B cell (primary cell): ENCODE measurements around the gene MIS18BP1. TPM values are rescaled to one million over a fixed set of nuclear protein-coding genes. Genes with fewer than 3 reads are reported as not detected.

ENCODE experiments used
- ATAC-seq: fragments of 200-7000 bp; cut with Tn5 transposase; one replicate; pipeline ENCODE4 v1.10.0; 2021; ENCODE audit warnings: low read depth, mild to moderate bottlenecking, moderate number of reproducible peaks, moderate library complexity
- CTCF ChIA-PET: fragments of 350-600 bp; sonication (Branson Sonifier 250); formaldehyde crosslinking; loops from one replicate; lab custom pipeline; 2021; ENCODE audit warnings: antibody characterized with exemption, inconsistent platforms; lab: Charles Lee
- POLR2A ChIA-PET: fragments of 350-600 bp; sonication (Branson Sonifier 250); formaldehyde crosslinking; loops from one replicate; lab custom pipeline; 2021; ENCODE audit warnings: antibody characterized with exemption; lab: Charles Lee
- DNase-seq: peaks from one replicate; pipeline ENCODE4 v3.0.0; 2013
- H2AFZ ChIP-seq: 2 replicates; pipeline ENCODE4 v1.6.1; 2012; ENCODE audit warnings: mild to moderate bottlenecking, low read depth, low read length; ENCODE audit not compliant: insufficient read depth, poor library complexity, severe bottlenecking
- H3K27ac ChIP-seq, 2 donors: 1 replicate in 1 of 2; 2 replicates in 1 of 2; pipeline ENCODE4 v1.5.1; 2012 to 2013; ENCODE audit warnings: low read length in 2 of 2, mild to moderate bottlenecking in 2 of 2, moderate library complexity in 1 of 2
- H3K27me3 ChIP-seq, 4 experiments: fragments of 200-600 bp in 1 of 4; sonication (generic) in 1 of 4; replicated peaks in 1 of 4; 1 replicate in 2 of 4; 2 replicates in 2 of 4; pipeline versions ENCODE4 v1.6.1 to v1.7.0; 2013 to 2016; ENCODE audit warnings: low read length in 3 of 4, mild to moderate bottlenecking in 2 of 4, mixed read lengths in 1 of 4, moderate library complexity in 1 of 4; ENCODE audit not compliant: insufficient read depth in 4 of 4, control insufficient read depth in 3 of 4; ENCODE audit errors: control extremely low read depth in 1 of 4
- H3K36me3 ChIP-seq, 2 experiments: replicated peaks in 1 of 2; 1 replicate in 1 of 2; 2 replicates in 1 of 2; pipeline versions ENCODE4 v1.6.1 to v1.7.1; 2013; ENCODE audit warnings: low read length in 1 of 2; ENCODE audit not compliant: insufficient read depth in 2 of 2, control insufficient read depth in 1 of 2; ENCODE audit errors: control extremely low read depth in 1 of 2, extremely low read depth in 1 of 2
- H3K4me1 ChIP-seq, 2 donors: fragments of 200-600 bp in 1 of 2; sonication (generic) in 1 of 2; 1 replicate in 1 of 2; 2 replicates in 1 of 2; pipeline versions ENCODE4 v1.5.1 to v1.6.1; 2013 to 2017; ENCODE audit warnings: low read length in 2 of 2; ENCODE audit not compliant: control insufficient read depth in 2 of 2, insufficient read depth in 2 of 2
- H3K4me2 ChIP-seq: replicated peaks from 2 replicates; pipeline ENCODE3; 2012; ENCODE audit warnings: mild to moderate bottlenecking, low read depth, low read length; ENCODE audit not compliant: poor library complexity, severe bottlenecking
- H3K4me3 ChIP-seq, 5 experiments: fragments of 200-600 bp in 1 of 5; sonication (generic) in 1 of 5; 1 replicate in 3 of 5; 2 replicates in 2 of 5; pipeline versions ENCODE4 v1.5.1 to v1.7.0; 2011 to 2016; ENCODE audit warnings: low read length in 4 of 5, mild to moderate bottlenecking in 4 of 5, low read depth in 2 of 5, control low read depth in 1 of 5, moderate library complexity in 1 of 5; ENCODE audit not compliant: insufficient read depth in 1 of 5; ENCODE audit errors: control extremely low read depth in 1 of 5, extremely low read depth in 1 of 5
- H3K79me2 ChIP-seq: fragments of 200-600 bp; sonication (generic); one replicate; pipeline ENCODE4 v1.6.0; 2016; ENCODE audit warnings: low read length; ENCODE audit not compliant: control insufficient read depth, insufficient read depth
- H3K9ac ChIP-seq: fragments of 200-600 bp; sonication (generic); 2 replicates; pipeline ENCODE4 v1.6.1; 2017; ENCODE audit warnings: mild to moderate bottlenecking, low read length, moderate library complexity
- H3K9me3 ChIP-seq, 3 donors: one replicate each; pipeline versions ENCODE4 v1.6.1 to v1.7.1; 2013; ENCODE audit warnings: low read length in 2 of 3; ENCODE audit not compliant: control insufficient read depth in 2 of 3, insufficient read depth in 1 of 3; ENCODE audit errors: control extremely low read depth in 1 of 3
- H4K20me1 ChIP-seq: 2 replicates; pipeline ENCODE4 v1.6.0; 2012; ENCODE audit warnings: mild to moderate bottlenecking, low read length; ENCODE audit not compliant: insufficient read depth, control insufficient read depth, poor library complexity, severe bottlenecking
- H3K27ac Mint-ChIP-seq: one replicate; pipeline ENCODE4 v1.8.0; 2021; ENCODE audit warnings: mixed read lengths
- H3K27me3 Mint-ChIP-seq: one replicate; pipeline ENCODE4 v1.8.0; 2021; ENCODE audit warnings: mixed read lengths
- H3K4me1 Mint-ChIP-seq: one replicate; pipeline ENCODE4 v1.8.0; 2021; ENCODE audit warnings: mixed read lengths
- H3K4me3 Mint-ChIP-seq: one replicate; pipeline ENCODE4 v1.8.0; 2021; ENCODE audit warnings: mixed read lengths
- H3K9me3 Mint-ChIP-seq: one replicate; pipeline ENCODE4 v1.8.0; 2022; ENCODE audit warnings: mixed read lengths; ENCODE audit not compliant: insufficient read depth
- CTCF ChIP-seq: fragments of 200-600 bp; IDR thresholded peaks from one replicate; pipeline ENCODE4 v1.8.0; 2022; ENCODE audit warnings: antibody characterized with exemption, mild to moderate bottlenecking
- EZH2 ChIP-seq: IDR thresholded peaks from 2 replicates; pipeline ENCODE4 v1.6.1; 2012; ENCODE audit warnings: borderline replicate concordance, low read depth, mild to moderate bottlenecking, moderate library complexity, low read length; ENCODE audit not compliant: insufficient read depth, poor library complexity, severe bottlenecking
- WGBS: methylation state at CpG from one replicate; pipeline ENCODE4 v1.1.5; 2013; ENCODE audit warnings: missing lambda C conversion rate; ENCODE audit not compliant: insufficient coverage; 5-methylcytosine and 5-hydroxymethylcytosine counted together
- intact Hi-C: fragments of 100-400 bp; cut with micrococcal nuclease; formaldehyde crosslinking; loops from one replicate; pipeline ENCODE4 v1.10.0; 2022
- polyA minus RNA-seq: library from RNA; depleted of rRNA, polyadenylated mRNA; stranded (reverse); fragments of >200 nt; gene quantifications from 2 replicates; pipeline ENCODE4 v1.2.3, GENCODE V29; 2012
- polyA plus RNA-seq: library from polyadenylated mRNA; depleted of rRNA; stranded (reverse); fragments of >200 nt; gene quantifications from 2 replicates; pipeline ENCODE4 v1.2.3, GENCODE V29; 2012
- total RNA-seq, 2 donors: library from RNA; stranded (reverse); fragments of 120-200 nt in 1 of 2; gene quantifications; 1 replicate in 1 of 2; 2 replicates in 1 of 2; pipeline versions ENCODE4 v1.2.3 to v1.2.4, GENCODE V29; 2013 to 2022

The MIS18BP1 gene
- total RNA-seq (85.5 and 92.5 TPM in 2 replicates), polyA plus RNA-seq (30.0 and 40.5 TPM in 2 replicates), polyA minus RNA-seq (32.0 and 33.9 TPM in 2 replicates)
- 109 TPM for total RNA-seq (2013)

- H3K27me3 ChIP-seq = no peaks in the 10 kb centered on the region
- H3K9me3 Mint-ChIP-seq = peaks cover 7% of the 10 kb centered on the region
- peaks cover 8% of the 10 kb centered on the region for H4K20me1 ChIP-seq
- TF ChIP-seq EZH2 = no peak
- peak; percentile 78 for TF ChIP-seq CTCF
- H3K4me2 ChIP-seq = peak within 1 kb of the TSS; percentile 88
- H3K4me1 ChIP-seq = peaks cover 29 to 30% of the 10 kb centered on the region in 2 donors
- H3K4me3 ChIP-seq = peak within 1 kb of the TSS; percentile 85 to 97 (median 94)
- peak within 1 kb of the TSS; percentile 97 for H3K27ac Mint-ChIP-seq
- peak; percentile 86 for ATAC-seq
- intact Hi-C loops = loop anchor here (1.0 kb wide), 5 partner anchors 15 to 356 kb away; partner anchors contain the start of genes FKBP3, PRPF39 and TOGARAM1
- peak; percentile 97 for DNase-seq
- peaks cover 39% of the 10 kb centered on the region for H3K79me2 ChIP-seq
- H3K36me3 ChIP-seq = no peaks in the 10 kb centered on the region
- peak within 1 kb of the TSS; percentile 90 for H3K4me3 Mint-ChIP-seq
- no peaks in the 10 kb centered on the region for H3K27me3 Mint-ChIP-seq
- H3K9ac ChIP-seq = peak within 1 kb of the TSS; percentile 89
- WGBS = 2% methylated on average over 61 of the region's 61 CpGs
- peaks cover 29% of the 10 kb centered on the region for H3K4me1 Mint-ChIP-seq
- ChIA-PET CTCF (interaction anchor here (0.6 to 4.0 kb wide), 7 partner anchors 9 to 355 kb away, joined by 3 to 27 read pairs (median 4); partner anchors contain the start of genes FANCM, KLHL28 and TOGARAM1), POLR2A (interaction anchor here (1.4 to 2.5 kb wide), 3 partner anchors 118 to 356 kb away, joined by 8 to 22 read pairs (median 12); partner anchors contain the start of genes FKBP3, KLHL28 and TOGARAM1)
- peak within 1 kb of the TSS; percentile 87 for H2AFZ ChIP-seq
- H3K9me3 ChIP-seq = peaks cover 1 to 16% (median 11%) of the 10 kb centered on the region in 3 donors
- H3K27ac ChIP-seq = peak within 1 kb of the TSS; percentile 81 to 86
Measured at GRCh38 chr14:45253070-45253753, at the start of gene MIS18BP1. Gene MIS18BP1 (minus strand): TSS chr14:45253202. CDS start chr14:45247286, 5,916 bp downstream.
